HG03025 (cell line): Measurements from ENCODE around the gene CCDC158.
"Not testable (repeated sequence)": the region's sequence is repeated elsewhere in the genome, so short reads cannot be mapped to it uniquely, and the experiment has no call there.

Experiments
- ATAC-seq: cut with Tn5 transposase; IDR thresholded peaks from one replicate; pipeline ENCODE4 v1.9.1; 2021; ENCODE audit warnings: mild to moderate bottlenecking, moderate library complexity; ENCODE audit not compliant: unreplicated experiment, low FRiP score

Gene CCDC158

DNA sequence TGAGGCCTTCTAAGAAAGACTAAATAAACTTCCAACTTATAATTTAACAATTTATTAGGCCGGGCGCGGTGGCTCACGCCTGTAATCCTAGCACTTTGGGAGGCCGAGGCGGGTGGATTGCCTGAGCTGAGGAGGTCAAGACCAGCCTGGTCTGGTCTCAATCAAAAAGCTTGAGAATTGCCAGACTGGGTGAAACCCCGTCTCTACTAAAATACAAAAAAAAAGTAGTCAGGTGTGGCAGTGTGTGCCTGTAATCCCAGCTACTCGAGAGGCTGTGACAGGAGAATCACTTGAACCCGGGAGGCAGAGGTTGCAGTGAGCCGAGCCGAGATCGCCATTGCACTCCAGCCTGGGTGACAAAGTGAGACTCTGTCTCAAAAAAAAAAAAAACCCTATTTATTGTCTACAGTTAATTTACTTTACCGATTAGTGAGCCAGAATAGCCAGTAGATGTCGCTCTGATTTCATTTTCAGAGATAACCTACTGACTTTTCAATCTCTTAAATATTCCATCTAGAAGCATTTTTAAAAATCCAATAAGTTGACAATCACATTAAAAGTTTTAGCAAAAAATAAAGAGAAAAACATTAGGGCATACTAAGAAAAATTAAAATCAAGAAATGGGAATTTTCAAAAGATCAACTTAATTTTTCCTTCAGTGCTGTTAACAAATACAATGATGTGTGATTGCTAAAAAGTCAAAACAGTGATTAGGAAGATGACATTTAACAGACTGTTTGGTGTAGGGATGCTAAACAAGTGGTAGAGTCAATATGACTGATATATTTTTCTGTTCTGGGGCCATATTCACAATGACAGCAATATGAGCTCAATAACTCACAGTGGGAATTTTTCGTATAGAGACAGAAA is 9.8 kb upstream of the CCDC158 start:
- ATAC-seq: no peak

DNA sequence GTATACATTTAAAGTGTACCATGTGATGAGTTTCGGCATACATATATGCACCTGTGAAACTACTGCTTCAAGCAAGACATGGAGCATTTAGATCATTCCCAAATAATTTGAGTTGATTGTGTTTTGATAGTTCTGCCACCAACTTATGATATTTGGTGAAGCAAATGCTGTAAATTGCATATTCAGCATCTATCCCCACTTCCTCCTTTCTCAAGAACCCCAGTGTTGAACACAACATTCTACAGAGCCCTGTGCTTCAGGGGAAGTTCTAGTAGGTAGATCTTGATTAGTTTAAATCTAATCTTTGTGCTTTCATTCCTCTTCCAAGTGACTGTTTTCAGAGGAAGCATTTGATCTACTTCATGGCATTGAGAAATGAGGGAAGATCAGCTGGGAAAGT is 8.7 kb upstream of the CCDC158 start:
- ATAC-seq: no peak

DNA sequence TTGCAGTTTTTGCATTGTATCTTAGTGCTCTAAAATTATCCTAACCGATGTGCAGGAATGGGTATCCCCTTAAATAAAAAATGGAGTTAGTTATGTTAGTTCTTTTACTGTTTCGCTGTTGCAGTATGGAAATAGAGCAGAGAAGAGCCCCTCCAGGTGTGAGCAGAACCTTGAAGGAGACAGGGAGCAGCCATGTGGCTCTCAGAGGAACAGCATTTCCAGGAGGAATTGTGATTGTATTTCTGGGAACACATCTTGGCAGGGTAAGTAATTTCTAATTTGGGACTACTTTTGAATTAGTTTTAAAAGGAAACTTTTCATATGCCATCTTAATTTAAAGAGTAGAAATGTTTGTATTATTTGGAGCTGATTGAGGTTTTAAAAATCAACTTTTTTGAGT is 5.3 kb upstream of the CCDC158 start:
- ATAC-seq: no peak

DNA sequence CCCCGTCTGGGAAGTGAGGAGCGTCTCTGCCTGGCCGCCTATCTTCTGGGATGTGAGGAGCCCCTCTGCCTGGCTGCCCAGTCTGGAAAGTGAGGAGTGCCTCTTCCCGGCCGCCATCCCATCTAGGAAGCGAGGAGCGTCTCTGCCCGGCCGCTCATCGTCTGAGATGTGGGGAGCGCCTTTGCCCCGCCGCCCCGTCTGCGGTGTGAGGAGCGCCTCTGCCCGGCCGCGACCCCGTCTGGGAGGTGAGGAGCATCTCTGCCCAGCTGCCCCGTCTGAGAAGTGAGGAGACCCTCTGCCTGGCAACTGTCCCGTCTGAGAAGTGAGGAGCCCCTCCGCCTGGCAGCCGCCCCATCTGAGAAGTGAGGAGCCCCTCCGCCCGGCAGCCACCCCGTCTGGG is 2.2 kb upstream of the CCDC158 start:
- ATAC-seq: not testable (repeated sequence)

DNA sequence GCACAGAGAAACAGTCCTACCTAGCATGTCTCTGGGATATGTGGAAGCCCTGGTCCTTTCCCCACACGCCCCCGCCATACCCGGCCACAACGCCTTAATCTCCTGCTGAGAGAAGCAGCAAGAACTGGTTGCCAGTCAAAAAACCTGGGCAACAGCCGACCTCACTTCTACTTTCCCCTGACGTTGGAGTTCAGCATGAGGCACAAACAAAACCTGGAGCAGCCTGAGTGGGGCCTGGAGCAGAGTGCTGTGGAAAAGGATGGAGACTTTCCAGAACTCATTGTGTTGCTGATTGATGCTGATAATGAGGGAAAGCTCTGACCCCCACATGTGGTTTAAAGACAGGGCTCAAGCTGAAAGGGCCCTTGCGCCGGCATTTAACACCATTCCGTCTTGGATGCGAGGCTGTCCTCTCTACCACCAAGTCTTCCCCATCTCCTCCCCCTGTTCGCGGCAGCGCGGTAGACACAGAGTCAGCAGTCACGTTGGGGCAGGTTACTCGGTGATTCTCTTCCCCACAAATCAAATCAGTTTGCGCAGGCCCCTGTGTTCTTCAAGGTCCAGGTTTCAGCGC is 666 bp downstream of the CCDC158 start:
- ATAC-seq: no peak

DNA sequence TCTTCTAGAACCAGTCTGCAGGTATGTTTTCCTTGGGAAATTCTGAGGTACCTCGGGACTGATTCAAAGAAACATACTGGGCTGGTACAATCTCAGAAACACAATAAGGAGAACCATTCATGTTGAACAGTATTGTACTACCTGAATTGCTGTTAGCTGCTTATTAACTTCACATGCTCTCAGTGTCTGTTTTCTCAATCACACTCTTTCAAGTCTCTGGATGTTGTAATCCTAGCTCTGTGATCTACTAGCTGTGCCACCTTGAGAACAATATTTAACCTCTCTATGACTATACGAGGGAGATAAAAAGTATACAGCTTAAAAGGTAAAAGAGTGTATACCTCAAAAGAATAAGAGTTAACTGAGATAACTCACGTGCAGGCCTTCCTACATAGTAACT is 10.3 kb downstream of the CCDC158 start:
- ATAC-seq: no peak

DNA sequence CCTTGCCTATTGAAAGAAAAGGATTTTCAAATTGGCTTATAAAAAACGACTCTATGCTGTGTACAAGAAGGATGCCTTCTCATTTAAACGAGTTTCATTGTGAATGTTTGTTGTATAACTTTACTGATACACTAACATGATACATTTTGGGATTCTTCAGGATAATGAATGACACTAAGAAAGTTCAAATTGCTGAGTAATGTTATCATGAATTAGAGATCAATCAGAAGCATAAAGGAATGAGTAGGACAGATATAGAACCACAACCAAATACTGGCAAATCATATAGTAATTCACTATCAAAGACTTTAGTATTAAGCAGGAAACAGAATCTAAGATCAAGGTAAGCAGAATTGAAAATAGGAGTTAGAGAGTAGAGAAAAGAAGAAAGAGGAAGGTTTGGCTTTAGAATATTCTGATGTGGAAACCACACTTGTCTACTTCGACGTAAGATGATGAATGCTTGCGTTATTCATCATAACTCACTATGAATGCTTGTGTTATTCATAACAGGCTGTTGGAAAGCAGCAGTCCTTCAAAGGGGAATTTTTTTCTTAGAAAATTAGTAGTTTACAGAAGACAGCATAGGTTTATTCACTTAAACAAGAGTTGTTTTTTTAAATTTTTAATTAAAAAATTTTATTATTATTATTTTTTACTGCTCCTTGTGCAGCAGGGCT is 13.4 kb downstream of the CCDC158 start:
- no peak for ATAC-seq

DNA sequence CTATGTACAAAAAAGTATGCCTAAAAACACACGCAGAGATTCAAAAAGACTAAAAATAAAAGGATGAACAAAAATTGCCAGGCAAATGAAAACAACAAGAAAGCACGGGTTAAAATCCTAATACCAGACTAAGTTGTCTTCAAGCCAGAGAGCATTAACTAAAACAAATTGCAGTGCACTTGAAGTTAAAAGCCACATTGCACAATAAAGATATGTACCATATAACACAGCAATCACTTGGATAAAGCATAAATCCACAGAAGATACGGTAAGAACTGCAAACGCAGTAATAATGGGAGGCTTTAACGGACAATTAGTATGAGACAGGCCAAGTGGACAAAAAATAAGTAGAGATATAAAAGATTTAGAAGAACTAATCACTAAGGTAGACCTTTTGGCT is 14.9 kb downstream of the CCDC158 start:
- ATAC-seq: no peak

DNA sequence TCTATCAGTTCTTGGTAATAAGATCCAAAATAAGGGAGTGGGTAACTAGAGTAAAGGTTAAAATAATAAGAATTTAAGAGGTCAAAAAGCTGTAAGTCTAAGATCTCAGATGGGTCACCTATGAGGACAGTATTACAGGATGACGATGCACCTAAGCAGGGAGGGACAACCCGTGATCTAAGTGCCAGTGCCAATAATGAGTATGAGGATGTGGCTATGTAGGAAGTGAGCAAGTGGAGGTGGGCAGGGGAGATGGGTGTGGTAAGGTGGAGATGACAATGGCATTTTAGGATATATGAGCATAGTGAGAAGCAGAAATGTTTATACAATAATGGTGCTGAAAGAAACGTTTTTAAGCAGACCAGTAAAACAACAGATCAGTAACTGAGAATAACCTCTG is 19.3 kb downstream of the CCDC158 start:
- no peak for ATAC-seq

DNA sequence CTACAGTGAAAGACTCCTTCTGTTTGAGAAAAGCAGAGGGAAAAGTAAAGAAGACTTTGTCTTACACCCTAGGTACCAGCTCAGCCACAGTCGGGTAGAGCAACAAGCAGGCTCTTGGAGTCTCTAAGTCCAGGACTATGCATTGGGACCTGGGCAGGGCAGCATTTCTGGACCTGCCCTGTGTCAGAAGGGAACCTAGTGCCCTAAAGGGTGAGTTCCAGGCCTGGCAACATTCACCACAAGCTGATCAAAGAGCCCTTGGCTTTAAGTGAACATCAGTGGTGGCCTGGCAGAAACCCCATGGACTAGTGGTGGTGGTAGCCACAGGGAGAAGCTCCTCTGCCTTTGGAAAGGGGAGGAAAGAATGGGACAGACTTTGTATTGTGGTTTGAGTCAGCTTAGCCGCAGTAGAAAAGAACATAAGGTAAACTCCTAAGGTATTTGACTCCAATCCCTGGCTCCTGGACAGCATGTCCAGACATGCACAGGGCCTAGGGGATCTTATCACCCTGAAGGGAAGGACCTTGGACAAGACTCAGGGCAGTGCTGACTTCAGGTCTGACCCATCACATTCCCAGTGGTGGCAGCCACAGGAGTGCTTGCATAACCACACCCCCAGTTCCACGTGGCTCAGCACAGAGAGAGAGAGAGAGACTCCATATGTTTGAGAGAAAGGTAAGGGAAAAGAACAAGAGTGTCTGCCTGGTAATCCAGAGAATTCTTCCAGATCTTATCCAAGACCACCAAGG is 32.6 kb downstream of the CCDC158 start:
- no peak for ATAC-seq

DNA sequence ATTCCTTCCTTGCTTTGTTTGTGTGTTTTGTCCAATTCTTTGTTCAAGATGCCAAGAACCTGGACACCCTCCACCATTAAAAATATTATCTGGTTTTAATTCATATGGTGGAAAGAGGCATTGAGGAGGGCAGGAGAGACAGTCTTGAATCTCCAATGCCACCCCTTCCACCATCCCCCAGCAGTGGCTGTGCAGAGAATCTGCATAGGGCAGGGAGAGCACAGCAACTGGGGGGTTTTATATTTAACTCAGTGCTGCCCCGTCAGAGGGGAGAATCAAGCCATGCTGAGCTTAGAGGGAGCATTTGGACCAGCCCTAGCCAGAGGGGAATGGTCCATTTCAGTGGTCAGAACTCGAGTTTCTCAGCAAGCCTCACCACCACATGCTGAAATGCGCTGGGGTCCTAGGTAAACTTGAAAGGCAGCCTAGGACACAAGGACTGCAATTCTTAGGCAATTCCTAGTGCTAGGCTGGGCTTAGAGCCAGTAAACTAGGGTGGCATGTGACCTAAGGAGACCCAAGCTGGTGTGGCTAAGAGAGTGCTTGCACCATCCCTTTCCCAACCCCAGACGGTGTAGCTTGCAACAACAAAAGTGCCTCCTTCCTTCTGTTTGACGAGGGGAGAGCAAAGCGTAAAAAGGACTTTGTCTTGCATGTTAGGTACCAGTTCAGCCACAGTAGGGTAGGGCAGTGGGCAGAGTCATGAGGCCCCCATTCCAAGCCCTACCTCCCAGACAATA is 34.2 kb downstream of the CCDC158 start:
- no peak for ATAC-seq

DNA sequence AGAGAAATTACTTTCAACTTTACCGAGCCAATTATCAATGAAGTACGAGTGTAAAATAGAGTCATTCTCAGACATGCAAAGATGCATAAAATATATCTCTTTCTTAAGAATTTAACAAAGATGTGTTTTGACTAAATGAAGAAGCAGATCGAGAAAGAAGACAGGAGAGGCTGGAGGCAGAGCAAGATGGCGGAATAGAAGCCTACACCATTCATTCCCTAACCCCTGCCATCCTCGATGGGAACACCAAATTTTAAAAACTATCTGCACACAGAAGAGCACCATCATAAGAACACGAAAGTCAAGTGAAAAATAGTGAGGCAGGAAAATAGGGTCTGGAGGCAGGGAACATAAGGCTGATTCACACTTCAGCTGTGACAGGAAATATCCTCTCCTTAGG is 35.0 kb downstream of the CCDC158 start:
- ATAC-seq: no peak

DNA sequence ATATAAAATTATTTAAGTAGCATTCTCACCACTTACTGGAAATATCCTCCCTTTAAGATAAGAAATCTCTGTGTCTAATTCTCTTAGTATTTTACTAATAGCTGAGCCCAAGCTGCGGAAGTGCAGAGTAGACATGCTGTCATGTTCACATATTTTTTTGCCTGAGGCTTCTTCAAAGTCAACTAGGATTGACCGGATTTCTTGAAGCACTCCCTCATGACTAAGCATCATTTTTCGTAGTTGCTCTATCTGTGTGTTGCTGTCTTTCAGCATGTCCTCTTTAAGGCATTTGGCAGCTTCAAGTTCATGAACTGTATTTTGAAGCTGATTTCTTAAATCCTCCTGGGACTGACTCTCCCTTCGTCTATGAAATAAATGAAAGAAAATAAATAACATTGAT is 36.9 kb downstream of the CCDC158 start:
- no peak for ATAC-seq

DNA sequence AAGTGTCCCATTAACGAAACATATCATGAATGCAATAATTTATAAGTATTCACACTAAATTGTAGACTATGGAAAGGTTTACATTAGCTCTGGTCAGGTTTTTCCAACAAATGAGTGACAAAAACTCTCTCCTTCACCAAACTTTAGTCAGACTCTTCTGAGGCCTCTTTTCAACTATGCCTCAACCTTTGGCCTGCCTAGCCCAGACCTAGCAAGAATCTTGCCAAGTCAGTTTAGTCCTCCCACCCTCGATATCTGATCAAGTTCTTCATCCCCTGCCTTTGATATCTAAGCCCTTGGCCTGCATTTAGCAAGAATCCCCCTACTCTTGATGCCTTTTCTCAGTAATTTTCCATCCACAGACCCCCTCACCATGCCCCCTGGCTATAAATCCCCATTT is 37.9 kb downstream of the CCDC158 start:
- no peak for ATAC-seq

DNA sequence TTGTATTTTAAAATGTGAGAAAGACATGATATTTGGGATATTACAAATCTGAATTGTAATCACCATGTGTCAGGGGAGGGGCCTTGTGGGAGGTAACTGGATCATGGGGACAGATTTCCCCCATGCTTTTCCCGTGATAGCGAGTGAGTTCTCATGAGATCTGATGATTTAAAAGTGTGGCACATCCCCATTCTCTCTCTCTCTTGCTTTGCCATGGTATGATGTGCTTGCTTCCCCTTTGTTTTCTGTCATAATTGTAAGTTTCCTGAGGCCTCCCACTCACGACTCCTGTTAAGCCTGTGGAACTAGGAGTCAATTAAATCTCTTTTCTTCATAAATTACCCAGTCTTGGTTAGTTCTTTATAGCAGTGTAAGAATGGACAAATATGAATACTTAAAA is 39.0 kb downstream of the CCDC158 start:
- no peak for ATAC-seq

DNA sequence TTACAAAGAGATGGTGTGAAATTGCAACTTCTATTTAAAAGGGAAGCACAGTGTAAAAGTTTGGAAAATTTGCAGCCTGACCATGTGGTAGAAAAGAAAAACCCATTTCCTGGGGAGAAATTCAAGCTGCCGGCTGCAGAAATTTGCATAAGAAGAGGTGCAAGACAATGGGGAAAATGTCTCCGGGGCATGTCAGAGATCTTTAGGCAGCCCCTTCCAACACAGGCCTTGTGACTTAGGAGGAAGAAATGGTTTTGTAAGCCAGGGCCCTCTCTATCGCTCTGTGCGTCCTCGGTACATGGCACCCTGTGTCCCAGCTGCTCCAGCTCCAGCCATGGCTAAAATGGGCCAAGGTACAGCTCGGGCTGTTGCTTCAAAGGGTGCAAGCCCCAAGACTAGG is 40.4 kb downstream of the CCDC158 start:
- ATAC-seq: no peak

DNA sequence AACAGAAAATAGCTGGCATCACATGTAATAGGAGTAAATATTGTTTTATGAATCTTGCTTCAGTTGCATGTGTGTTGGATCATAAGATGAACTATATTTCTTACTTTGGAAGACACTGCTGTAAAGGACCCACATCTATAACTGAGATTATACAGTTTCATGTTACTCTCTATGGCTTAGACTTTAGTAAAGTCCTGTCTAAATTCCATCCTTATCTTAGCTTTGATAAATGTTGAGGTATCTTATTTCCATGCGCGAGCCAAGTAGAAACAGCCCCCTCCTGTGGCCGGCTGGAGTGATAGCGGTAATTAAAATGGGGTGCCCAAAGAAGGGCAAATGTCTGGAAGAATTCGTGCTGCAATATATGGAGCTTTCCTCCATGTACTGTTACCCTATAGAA is 43.0 kb downstream of the CCDC158 start:
- no peak for ATAC-seq

DNA sequence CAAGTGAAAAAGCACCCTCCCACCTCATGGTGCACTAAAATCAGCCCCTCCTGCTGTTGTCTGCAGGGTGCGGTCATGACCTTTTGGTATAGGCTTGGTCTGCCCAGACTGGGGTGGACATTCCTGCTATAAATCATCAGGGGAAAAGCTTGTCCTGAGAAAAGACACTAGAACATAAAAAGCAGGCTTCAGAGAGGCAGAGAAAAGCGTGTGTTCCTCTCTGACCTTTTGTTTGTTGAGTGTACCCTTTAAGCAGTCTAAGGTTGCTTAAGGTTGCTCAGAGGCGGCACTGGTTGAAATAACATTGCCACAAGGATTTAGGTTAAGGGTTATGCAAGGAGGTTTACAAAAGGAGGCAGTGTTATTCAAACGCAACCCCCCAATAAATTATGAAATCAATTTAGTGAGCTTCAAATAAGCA is 43.5 kb downstream of the CCDC158 start:
- ATAC-seq: no peak

DNA sequence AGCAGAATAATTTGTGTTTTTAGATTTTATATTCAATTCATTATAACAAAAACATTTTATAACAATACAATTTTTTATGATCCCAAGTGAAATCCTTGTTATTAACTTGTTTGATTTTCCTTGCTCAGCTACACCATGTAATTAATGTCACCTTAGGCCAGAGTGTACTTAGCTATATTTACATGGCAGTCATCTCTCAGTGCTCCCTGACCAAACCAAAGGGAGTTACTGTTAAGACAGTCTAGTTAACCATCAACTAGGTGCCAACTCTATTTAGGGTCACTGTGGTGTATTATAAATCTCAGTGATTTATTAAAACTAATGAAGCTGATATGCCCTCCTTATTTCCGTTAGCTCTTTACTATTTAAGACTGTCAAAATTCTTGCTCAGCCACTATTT is 44.4 kb downstream of the CCDC158 start:
- no peak for ATAC-seq

DNA sequence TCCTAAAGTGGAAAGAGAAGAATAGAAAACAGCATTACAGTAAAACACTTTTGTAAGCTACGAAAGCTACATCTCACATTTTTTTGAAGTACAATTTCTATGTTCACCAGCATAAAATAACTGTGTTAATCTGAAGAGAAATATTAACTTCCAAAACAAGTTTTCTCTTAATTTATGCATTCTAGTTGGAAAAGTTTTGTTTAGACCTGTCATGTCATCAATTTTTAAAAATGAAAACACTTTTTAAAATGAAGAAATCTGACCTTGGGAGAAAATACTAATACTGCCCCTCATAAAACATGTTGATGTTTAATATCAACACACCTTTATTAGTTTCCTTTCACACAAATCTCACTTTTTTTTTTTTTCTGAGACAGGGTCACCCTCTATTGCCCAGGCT is 45.2 kb downstream of the CCDC158 start:
- ATAC-seq: no peak
